Measurements from ENCODE around the gene PSENEN. TPM values are rescaled to one million over a fixed set of nuclear protein-coding genes. Genes with fewer than 3 reads are reported as not detected.
"Not testable (repeated sequence)": the region's sequence is repeated elsewhere in the genome, so short reads cannot be mapped to it uniquely, and the experiment has no call there.

PSENEN gene
- total and polyA plus RNA-seq, 2 experiments from 2014 or later, result 39.1 to 106 TPM

DNA sequence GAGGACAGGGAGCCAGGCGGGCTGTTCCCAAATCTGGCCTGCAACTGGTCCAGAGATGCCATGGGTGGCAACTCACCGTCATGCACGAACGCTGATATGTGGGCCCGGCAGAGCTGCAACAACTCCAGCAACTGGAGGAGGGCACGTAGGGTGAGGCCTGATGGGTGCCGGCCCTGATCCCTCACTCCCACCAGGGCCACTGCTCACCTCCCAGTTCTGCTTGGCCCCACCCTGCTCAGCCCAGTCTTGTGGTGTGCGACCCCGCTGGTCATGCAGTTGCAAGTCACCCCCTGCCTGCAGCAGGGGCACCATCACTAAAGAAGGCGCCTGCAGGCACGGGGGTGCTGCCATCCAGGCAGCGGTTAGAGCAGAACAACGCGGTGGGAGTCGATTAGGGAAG lies 46.9 kb downstream of the PSENEN start:
- DNase-seq (ENCODE audit: low spot score), result no peak
- no peaks in the 10 kb centered on the region for H3K9me2 ChIP-seq (replicated peaks; ENCODE audit: insufficient read depth)
- peaks cover 18% of the 10 kb centered on the region for H3K27me3 ChIP-seq
- TF ChIP-seq, protein P1, sequence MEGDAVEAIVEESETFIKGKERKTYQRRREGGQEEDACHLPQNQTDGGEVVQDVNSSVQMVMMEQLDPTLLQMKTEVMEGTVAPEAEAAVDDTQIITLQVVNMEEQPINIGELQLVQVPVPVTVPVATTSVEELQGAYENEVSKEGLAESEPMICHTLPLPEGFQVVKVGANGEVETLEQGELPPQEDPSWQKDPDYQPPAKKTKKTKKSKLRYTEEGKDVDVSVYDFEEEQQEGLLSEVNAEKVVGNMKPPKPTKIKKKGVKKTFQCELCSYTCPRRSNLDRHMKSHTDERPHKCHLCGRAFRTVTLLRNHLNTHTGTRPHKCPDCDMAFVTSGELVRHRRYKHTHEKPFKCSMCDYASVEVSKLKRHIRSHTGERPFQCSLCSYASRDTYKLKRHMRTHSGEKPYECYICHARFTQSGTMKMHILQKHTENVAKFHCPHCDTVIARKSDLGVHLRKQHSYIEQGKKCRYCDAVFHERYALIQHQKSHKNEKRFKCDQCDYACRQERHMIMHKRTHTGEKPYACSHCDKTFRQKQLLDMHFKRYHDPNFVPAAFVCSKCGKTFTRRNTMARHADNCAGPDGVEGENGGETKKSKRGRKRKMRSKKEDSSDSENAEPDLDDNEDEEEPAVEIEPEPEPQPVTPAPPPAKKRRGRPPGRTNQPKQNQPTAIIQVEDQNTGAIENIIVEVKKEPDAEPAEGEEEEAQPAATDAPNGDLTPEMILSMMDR (IDR thresholded peaks at IDR 0.05; ENCODE audit: poor library complexity), result no peak
- TF ChIP-seq EZH2phosphoT487 (IDR thresholded peaks at IDR 0.05; ENCODE audit: low read depth, severe bottlenecking, unreplicated experiment), result no peak
- TF ChIP-seq EZH2 (IDR thresholded peaks at IDR 0.05; ENCODE audit: borderline replicate concordance), result no peak
- H3K4me1 ChIP-seq (ENCODE audit: insufficient read depth), result no peaks in the 10 kb centered on the region
- no peak overlapping the region for H3K27ac ChIP-seq
- no peak overlapping the region for H3K4me3 ChIP-seq
- H3K79me2 ChIP-seq, result no peaks in the 10 kb centered on the region
- no peak overlapping the region for H3K4me2 ChIP-seq
- H3K36me3 ChIP-seq (replicated peaks; ENCODE audit: insufficient read depth, low read depth), result no peaks in the 10 kb centered on the region
- 91% methylated on average over 15 of the region's 15 CpGs for WGBS (ENCODE audit: low lambda C conversion rate, missing lambda C conversion rate)
- no peaks in the 10 kb centered on the region for H3K9me3 ChIP-seq (ENCODE audit: low read depth)
- H2AFZ ChIP-seq, result no peak overlapping the region
- H4K20me1 ChIP-seq (ENCODE audit: insufficient read depth, poor library complexity, severe bottlenecking), result no peaks in the 10 kb centered on the region

DNA sequence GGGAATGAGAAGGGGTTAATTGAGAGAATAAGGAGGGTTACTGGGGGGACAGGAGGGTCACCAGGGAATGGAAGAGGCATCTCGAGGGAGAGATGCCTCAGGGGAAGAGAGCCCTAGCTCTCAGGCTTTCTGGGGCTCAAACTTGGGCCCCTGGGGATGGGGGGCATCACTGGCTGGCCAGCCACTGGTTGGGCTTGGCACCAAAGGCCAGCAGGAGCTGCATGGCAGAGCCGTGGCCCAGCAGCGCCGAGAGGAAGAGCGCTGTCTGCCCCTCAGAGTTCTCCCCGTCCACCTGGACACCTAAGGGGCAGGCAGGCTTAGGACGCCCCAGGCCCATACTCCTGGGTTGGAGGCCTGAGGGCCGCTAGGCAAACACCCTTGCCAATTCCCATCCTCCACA lies 47.4 kb downstream of the PSENEN start:
- TF ChIP-seq, protein P1 (IDR thresholded peaks at IDR 0.05; ENCODE audit: poor library complexity), result no peak
- TF ChIP-seq EZH2 (IDR thresholded peaks at IDR 0.05; ENCODE audit: borderline replicate concordance) (no peak), EZH2phosphoT487 (IDR thresholded peaks at IDR 0.05; ENCODE audit: low read depth, severe bottlenecking, unreplicated experiment) (no peak)
- no peak overlapping the region for H3K27ac ChIP-seq
- H2AFZ ChIP-seq, result no peak overlapping the region

DNA sequence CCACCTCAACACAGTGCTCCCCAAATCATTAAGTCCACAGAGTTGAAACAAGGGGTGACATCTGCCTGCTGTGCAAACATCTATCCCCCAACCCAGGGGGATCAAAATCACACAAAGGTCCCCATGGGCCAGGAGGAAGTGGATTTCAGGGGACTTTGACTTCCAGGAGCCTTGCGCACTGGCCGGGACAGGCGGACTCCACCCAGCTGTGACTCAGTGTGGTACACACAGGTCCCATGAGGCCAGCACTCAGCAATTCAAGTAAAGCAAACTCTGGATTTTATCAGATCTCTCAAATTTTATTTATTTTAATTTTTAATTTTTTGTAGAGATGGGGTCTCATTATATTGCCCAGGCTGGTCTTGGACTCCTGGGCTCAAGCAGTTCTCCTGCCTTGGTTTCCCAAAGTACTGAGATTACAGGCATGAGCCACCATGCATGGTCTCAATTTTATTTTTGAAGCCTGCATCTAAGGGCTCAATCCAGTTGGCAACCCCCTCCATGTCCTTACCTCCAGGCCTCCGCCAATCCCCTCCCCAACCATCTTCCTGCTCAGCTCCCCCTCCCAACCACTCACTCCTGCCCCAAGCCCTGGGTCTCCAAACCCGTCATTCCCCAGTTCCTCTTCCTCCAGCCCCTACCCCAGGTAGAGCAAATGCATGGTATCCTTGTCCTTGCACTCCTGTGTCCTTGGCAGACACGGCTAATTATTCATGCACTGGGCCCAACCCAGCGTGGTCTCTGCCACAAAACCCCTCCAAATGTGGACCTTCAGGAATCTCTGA lies 48.1 kb downstream of the PSENEN start:
- no peak overlapping the region for H3K27ac ChIP-seq
- H3K4me2 ChIP-seq, result no peak overlapping the region
- H3K27me3 ChIP-seq, result peaks cover 29% of the 10 kb centered on the region
- 84% methylated on average over 7 of the region's 7 CpGs for WGBS (ENCODE audit: low lambda C conversion rate, missing lambda C conversion rate)
- H3K9me3 ChIP-seq (ENCODE audit: low read depth), result no peaks in the 10 kb centered on the region
- no peaks in the 10 kb centered on the region for H3K36me3 ChIP-seq (replicated peaks; ENCODE audit: insufficient read depth, low read depth)
- no peak overlapping the region for H3K4me3 ChIP-seq
- no peaks in the 10 kb centered on the region for H3K4me1 ChIP-seq (ENCODE audit: insufficient read depth)
- DNase-seq (ENCODE audit: low spot score), result peak; percentile 57
- no peak overlapping the region for H2AFZ ChIP-seq
- H3K79me2 ChIP-seq, result no peaks in the 10 kb centered on the region
- TF ChIP-seq, protein P1 (IDR thresholded peaks at IDR 0.05; ENCODE audit: poor library complexity), result no peak
- TF ChIP-seq EZH2phosphoT487 (IDR thresholded peaks at IDR 0.05; ENCODE audit: low read depth, severe bottlenecking, unreplicated experiment) (no peak), EZH2 (IDR thresholded peaks at IDR 0.05; ENCODE audit: borderline replicate concordance) (no peak)
- no peaks in the 10 kb centered on the region for H4K20me1 ChIP-seq (ENCODE audit: insufficient read depth, poor library complexity, severe bottlenecking)
- H3K9me2 ChIP-seq (replicated peaks; ENCODE audit: insufficient read depth), result no peaks in the 10 kb centered on the region

More for the DNA sequence above, 47.4 kb downstream of the PSENEN start:
- Histone ChIP-seq H3K9me3 (ENCODE audit: low read depth) (no peaks in the 10 kb centered on the region), H3K4me3 (no peak overlapping the region), H3K27me3 (peaks cover 22% of the 10 kb centered on the region), H3K79me2 (no peaks in the 10 kb centered on the region), H4K20me1 (ENCODE audit: insufficient read depth, poor library complexity, severe bottlenecking) (no peaks in the 10 kb centered on the region), H3K4me1 (ENCODE audit: insufficient read depth) (no peaks in the 10 kb centered on the region), H3K36me3 (replicated peaks; ENCODE audit: insufficient read depth, low read depth) (no peaks in the 10 kb centered on the region), H3K9me2 (replicated peaks; ENCODE audit: insufficient read depth) (no peaks in the 10 kb centered on the region), H3K4me2 (no peak overlapping the region)
- WGBS (ENCODE audit: low lambda C conversion rate, missing lambda C conversion rate), result 83% methylated on average over 7 of the region's 8 CpGs
- DNase-seq (ENCODE audit: low spot score), result no peak

DNA sequence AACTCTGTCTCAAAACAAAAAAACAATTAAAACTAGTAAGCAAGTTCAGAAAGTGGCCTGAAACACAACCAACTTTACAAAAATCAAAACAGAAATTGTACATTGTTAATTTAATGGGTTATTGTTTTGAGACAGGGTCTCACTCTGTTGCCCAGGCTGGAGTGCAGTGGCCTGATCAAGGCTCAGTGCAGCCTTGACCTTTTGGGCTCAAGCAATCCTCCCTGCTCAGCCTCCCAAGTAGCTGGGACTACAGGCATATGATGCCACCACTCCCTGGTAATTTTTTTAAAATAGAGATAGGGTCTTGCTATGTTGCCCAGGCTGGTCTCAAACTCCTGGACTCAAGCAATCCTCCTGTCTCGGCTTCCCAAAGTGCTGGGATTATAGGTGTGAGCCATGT lies 50.1 kb downstream of the PSENEN start:
- not testable (repeated sequence) for H4K20me1 ChIP-seq (ENCODE audit: insufficient read depth, poor library complexity, severe bottlenecking); H3K4me2 ChIP-seq; H3K27ac ChIP-seq; H3K4me1 ChIP-seq (ENCODE audit: insufficient read depth); H3K36me3 ChIP-seq (replicated peaks; ENCODE audit: insufficient read depth, low read depth); H3K79me2 ChIP-seq; H3K9me2 ChIP-seq (replicated peaks; ENCODE audit: insufficient read depth); H3K4me3 ChIP-seq; H3K9me3 ChIP-seq (ENCODE audit: low read depth); H2AFZ ChIP-seq; DNase-seq (ENCODE audit: low spot score)
- H3K27me3 ChIP-seq, result peaks cover 29% of the 10 kb centered on the region
- 62% methylated on average over 1 of the region's 1 CpG for WGBS (ENCODE audit: low lambda C conversion rate, missing lambda C conversion rate)
